Measurements from ENCODE around the gene PRKD1.

- TF ChIP-seq CTCF (IDR thresholded peaks at IDR 0.05), result no peak
- TF ChIP-seq POLR2A (IDR thresholded peaks at IDR 0.05), result no peak
Measured at GRCh38 chr14:29558516-29558915, 369.1 kb downstream of the PRKD1 start.
